GM18498 (cell line): Measurements from ENCODE around the gene ANHX.

ENCODE experiments used
- ATAC-seq: cut with Tn5 transposase; IDR thresholded peaks from one replicate; pipeline ENCODE4 v1.9.1; 2021; ENCODE audit warnings: mild to moderate bottlenecking, moderate library complexity; ENCODE audit not compliant: unreplicated experiment

The ANHX gene

DNA sequence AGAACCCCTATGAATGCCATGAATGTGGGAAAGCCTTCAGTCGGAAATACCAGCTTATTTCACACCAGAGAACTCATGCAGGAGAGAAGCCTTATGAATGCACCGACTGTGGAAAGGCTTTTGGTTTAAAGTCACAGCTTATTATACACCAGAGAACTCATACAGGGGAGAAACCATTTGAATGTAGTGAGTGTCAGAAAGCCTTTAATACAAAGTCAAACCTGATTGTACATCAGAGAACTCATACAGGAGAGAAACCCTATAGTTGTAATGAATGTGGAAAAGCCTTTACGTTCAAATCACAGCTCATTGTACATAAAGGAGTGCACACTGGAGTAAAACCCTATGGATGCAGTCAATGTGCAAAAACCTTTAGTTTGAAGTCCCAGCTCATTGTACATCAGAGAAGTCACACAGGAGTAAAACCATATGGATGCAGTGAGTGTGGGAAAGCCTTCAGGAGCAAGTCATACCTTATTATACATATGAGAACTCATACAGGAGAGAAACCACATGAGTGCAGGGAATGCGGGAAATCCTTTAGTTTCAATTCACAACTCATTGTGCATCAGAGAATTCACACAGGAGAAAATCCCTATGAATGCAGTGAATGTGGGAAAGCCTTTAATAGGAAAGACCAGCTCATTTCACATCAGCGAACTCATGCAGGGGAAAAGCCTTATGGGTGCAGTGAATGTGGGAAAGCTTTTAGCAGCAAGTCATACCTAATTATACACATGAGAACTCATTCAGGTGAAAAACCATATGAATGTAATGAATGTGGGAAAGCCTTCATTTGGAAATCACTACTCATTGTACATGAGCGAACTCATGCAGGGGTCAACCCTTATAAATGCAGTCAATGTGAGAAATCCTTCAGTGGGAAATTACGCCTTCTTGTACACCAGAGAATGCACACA is 32.1 kb downstream of the ANHX start:
- ATAC-seq, result no peak

DNA sequence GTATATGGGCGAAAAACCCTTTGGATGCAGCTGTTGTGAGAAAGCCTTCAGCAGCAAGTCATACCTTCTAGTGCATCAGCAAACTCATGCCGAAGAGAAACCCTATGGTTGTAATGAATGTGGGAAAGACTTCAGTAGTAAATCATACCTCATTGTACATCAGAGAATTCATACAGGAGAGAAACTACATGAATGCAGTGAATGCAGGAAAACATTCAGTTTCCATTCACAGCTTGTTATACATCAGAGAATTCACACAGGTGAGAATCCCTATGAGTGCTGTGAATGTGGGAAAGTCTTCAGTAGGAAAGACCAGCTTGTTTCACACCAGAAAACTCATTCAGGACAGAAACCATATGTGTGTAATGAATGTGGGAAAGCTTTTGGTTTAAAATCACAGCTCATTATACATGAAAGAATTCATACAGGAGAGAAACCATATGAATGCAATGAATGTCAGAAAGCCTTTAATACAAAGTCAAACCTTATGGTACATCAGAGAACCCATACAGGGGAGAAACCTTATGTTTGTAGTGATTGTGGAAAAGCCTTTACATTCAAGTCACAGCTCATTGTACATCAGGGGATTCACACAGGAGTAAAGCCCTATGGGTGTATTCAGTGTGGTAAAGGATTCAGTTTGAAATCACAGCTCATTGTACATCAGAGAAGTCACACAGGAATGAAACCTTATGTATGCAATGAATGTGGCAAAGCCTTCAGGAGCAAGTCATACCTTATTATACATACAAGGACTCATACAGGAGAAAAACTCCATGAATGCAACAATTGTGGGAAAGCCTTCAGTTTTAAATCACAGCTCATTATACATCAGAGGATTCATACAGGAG is 33.0 kb downstream of the ANHX start:
- no peak for ATAC-seq

DNA sequence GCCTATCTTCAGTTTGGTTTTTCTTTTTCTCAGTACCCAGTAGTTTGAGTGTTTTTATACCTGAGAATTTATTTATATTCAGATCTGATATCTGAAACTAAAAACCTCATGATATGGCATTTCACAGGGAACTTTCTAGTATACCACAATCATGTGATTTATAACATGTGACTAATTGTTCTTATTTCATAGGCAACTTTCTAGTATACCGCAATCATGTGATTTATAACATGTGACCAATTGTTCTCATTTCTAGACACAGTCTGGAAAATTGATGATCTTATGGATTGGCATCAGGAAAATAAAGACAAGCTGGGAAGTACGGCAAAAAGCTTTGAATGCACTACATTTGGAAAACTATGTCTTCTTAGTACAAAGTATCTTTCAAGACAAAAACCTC is 33.8 kb downstream of the ANHX start:
- no peak for ATAC-seq

DNA sequence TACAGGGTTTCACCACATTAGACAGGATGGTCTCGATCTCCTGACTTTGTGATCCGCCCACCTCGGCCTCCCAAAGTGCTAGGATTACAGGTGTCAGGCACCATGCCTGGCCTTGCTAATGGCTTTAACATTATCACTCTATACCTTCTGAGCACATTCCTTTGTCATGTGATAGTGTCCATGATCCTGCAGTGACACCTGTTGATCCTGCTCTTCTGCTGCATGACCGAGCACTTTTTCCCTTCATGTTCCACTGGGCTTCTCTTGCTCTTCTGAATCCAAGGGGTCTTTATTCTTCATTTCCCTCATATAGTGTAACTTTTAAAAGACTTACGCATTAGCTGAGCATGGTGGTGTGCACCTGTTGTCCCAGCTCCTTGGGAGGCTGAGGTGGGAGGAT is 42.8 kb downstream of the ANHX start:
- no peak for ATAC-seq

- ATAC-seq, result no peak
Observed at GRCh38 chr12:133190176-133190575, 45.5 kb downstream of the ANHX start.

GRCh38 chr12:133181238-133181959 is 54.3 kb downstream of the ANHX start, which contains the start of gene ZNF268:
ZNF268 (plus strand) TSS chr12:133181495; CDS start chr12:133181998, 503 bp downstream.
- ATAC-seq, result peak; percentile 90

- ATAC-seq, result no peak
Observed at GRCh38 chr12:133180669-133181068, 55.0 kb downstream of the ANHX start.

GRCh38 chr12:133174901-133175300 is 60.8 kb downstream of the ANHX start:
- ATAC-seq, result no peak

GRCh38 chr12:133172491-133172890 is 63.2 kb downstream of the ANHX start:
- no peak for ATAC-seq
